ENCODE results near the gene TMED9. TPM values are rescaled to one million over a fixed set of nuclear protein-coding genes. Genes with fewer than 3 reads are reported as not detected.

TMED9 gene
- total RNA-seq, 4 donors from 2014 or later: 24.3 to 67.2 (median 37.3) TPM

- intact Hi-C loops (cut with DNase I; ENCODE audit: low total_unique reads) (loop anchor here (5.0 kb wide), 1 partner anchor 1065 kb away; the partner anchor contains the start of gene RNF44), in situ Hi-C loops (cut with MboI; ENCODE audit: low sequenced_read_pairs in 4 of 4) (no loop called here)
- Histone ChIP-seq H3K36me3 (no peaks in the 10 kb centered on the region), H3K27me3 (no peaks in the 10 kb centered on the region), H3K27ac (no peak overlapping the region), H3K9me3 (no peaks in the 10 kb centered on the region), H3K4me3 (no peak overlapping the region), H3K4me1 (peaks cover 13 to 18% of the 10 kb centered on the region in 2 donors)
- ATAC-seq (no peak), DNase-seq (no peak)
- no peak for TF ChIP-seq POLR2A (IDR thresholded peaks at IDR 0.05)
- TF ChIP-seq CTCF (IDR thresholded peaks at IDR 0.05 in 4 of 5, conservative IDR thresholded peaks at IDR 0.05 in 1 of 5): peak in 1 of 5 experiments; percentile 14
Measured at GRCh38 chr5:177601577-177602457, 9.8 kb downstream of the TMED9 start.

- DNase-seq: no peak
- intact Hi-C loops (cut with DNase I; ENCODE audit: low total_unique reads): loop anchor here (5.0 kb wide), 1 partner anchor 1065 kb away; the partner anchor contains the start of gene RNF44
- ATAC-seq: no peak
Measured at GRCh38 chr5:177602458-177602830, 10.4 kb downstream of the TMED9 start.

GRCh38 chr5:177603631-177604030 is 11.6 kb downstream of the TMED9 start:
- no peak overlapping the region for H3K4me3 ChIP-seq
- in situ Hi-C loops (cut with MboI; ENCODE audit: low sequenced_read_pairs in 4 of 4): no loop called here
- intact Hi-C loops (cut with DNase I; ENCODE audit: low total_unique reads): loop anchor here (5.0 kb wide), 1 partner anchor 1066 kb away; the partner anchor contains the start of gene RNF44

More at GRCh38 chr5:177602458-177602830, 10.4 kb downstream of the TMED9 start:
- no peak for TF ChIP-seq CTCF (IDR thresholded peaks at IDR 0.05 in 4 of 5, conservative IDR thresholded peaks at IDR 0.05 in 1 of 5)
- TF ChIP-seq POLR2A (IDR thresholded peaks at IDR 0.05): no peak
- Histone ChIP-seq H3K27ac (no peak overlapping the region), H3K36me3 (no peaks in the 10 kb centered on the region), H3K4me3 (no peak overlapping the region), H3K27me3 (no peaks in the 10 kb centered on the region), H3K9me3 (no peaks in the 10 kb centered on the region), H3K4me1 (peaks cover 13 to 18% of the 10 kb centered on the region in 2 donors)
- in situ Hi-C loops (cut with MboI; ENCODE audit: low sequenced_read_pairs in 4 of 4): no loop called here

GRCh38 chr5:177604116-177604521 is 12.1 kb downstream of the TMED9 start:
- TF ChIP-seq POLR2A (IDR thresholded peaks at IDR 0.05) (no peak), CTCF (IDR thresholded peaks at IDR 0.05 in 4 of 5, conservative IDR thresholded peaks at IDR 0.05 in 1 of 5) (no peak)
- in situ Hi-C loops (cut with MboI; ENCODE audit: low sequenced_read_pairs in 4 of 4): no loop called here
- ATAC-seq (no peak), DNase-seq (no peak)
- Histone ChIP-seq H3K27ac (no peak overlapping the region), H3K4me3 (no peak overlapping the region), H3K9me3 (no peaks in the 10 kb centered on the region), H3K27me3 (no peaks in the 10 kb centered on the region), H3K4me1 (peaks cover 13 to 18% of the 10 kb centered on the region in 2 donors), H3K36me3 (no peaks in the 10 kb centered on the region)
- intact Hi-C loops (cut with DNase I; ENCODE audit: low total_unique reads): loop anchor here (5.0 kb wide), 1 partner anchor 1067 kb away; the partner anchor contains the start of gene RNF44

More at GRCh38 chr5:177603631-177604030, 11.6 kb downstream of the TMED9 start:
- no peaks in the 10 kb centered on the region for H3K27me3 ChIP-seq
- H3K36me3 ChIP-seq: no peaks in the 10 kb centered on the region
- H3K4me1 ChIP-seq: peaks cover 13 to 18% of the 10 kb centered on the region in 2 donors
- no peak overlapping the region for H3K27ac ChIP-seq
- no peak for ATAC-seq
- TF ChIP-seq POLR2A (IDR thresholded peaks at IDR 0.05): no peak
- no peak for DNase-seq
- H3K9me3 ChIP-seq: no peaks in the 10 kb centered on the region

GRCh38 chr5:177604656-177605055 is 12.7 kb downstream of the TMED9 start:
- DNase-seq (no peak), ATAC-seq (no peak)
- Histone ChIP-seq H3K4me1 (peaks cover 13 to 18% of the 10 kb centered on the region in 2 donors), H3K27me3 (no peaks in the 10 kb centered on the region), H3K36me3 (no peaks in the 10 kb centered on the region), H3K27ac (no peak overlapping the region), H3K4me3 (no peak overlapping the region), H3K9me3 (no peaks in the 10 kb centered on the region)
- intact Hi-C loops (cut with DNase I; ENCODE audit: low total_unique reads) (loop anchor here (5.0 kb wide), 1 partner anchor 1067 kb away; the partner anchor contains the start of gene RNF44), in situ Hi-C loops (cut with MboI; ENCODE audit: low sequenced_read_pairs in 4 of 4) (no loop called here)
- TF ChIP-seq CTCF (IDR thresholded peaks at IDR 0.05 in 4 of 5, conservative IDR thresholded peaks at IDR 0.05 in 1 of 5): no peak
- TF ChIP-seq POLR2A (IDR thresholded peaks at IDR 0.05): no peak
